Thoracic aorta (tissue), 2 donors: Measurements from ENCODE around the gene MEG3. TPM values are rescaled to one million over a fixed set of nuclear protein-coding genes. Genes with fewer than 3 reads are reported as not detected.

ENCODE experiments used
- ATAC-seq: fragments of 150-250 bp; one replicate; pipeline ENCODE4 v1.8.0; 2017; ENCODE audit warnings: low read depth; ENCODE audit not compliant: insufficient number of reproducible peaks, low FRiP score
- DNase-seq: peaks from one replicate; pipeline ENCODE4 v3.0.0-alpha.2; 2020; ENCODE audit warnings: low spot score
- H3K27ac ChIP-seq, 2 donors: fragments of 200-600 bp; sonication (generic); 1 replicate in 1 of 2; 2 replicates in 1 of 2; pipeline ENCODE4 v1.5.1; 2016; ENCODE audit warnings: mild to moderate bottlenecking in 2 of 2, moderate library complexity in 2 of 2
- H3K27me3 ChIP-seq: fragments of 200-600 bp; sonication (generic); replicated peaks from 2 replicates; pipeline ENCODE4 v1.6.0; 2016; ENCODE audit warnings: mild to moderate bottlenecking; ENCODE audit not compliant: insufficient read depth
- H3K36me3 ChIP-seq: fragments of 200-600 bp; sonication (generic); one replicate; pipeline ENCODE4 v1.5.1; 2016
- H3K4me1 ChIP-seq, 2 donors: fragments of 200-600 bp; sonication (generic); 1 replicate in 1 of 2; 2 replicates in 1 of 2; pipeline versions ENCODE4 v1.5.1 to v1.6.0; 2016; ENCODE audit warnings: low read depth in 2 of 2, mild to moderate bottlenecking in 1 of 2; ENCODE audit not compliant: control insufficient read depth in 1 of 2
- H3K4me3 ChIP-seq: fragments of 200-600 bp; sonication (generic); 2 replicates; pipeline ENCODE4 v1.5.1; 2016; ENCODE audit warnings: mild to moderate bottlenecking
- H3K9me3 ChIP-seq: fragments of 200-600 bp; sonication (generic); 2 replicates; pipeline ENCODE4 v1.5.1; 2016
- CTCF ChIP-seq: fragments of 200-600 bp; sonication (generic); IDR thresholded peaks from one replicate; pipeline ENCODE4 v1.5.1; 2019; ENCODE audit warnings: antibody characterized with exemption
- total RNA-seq, 2 donors: library from RNA; depleted of rRNA; stranded (reverse); fragments of >200 nt; gene quantifications; one replicate each; pipeline versions ENCODE4 v1.1.0 to v1.2.3, GENCODE V29; 2016

Gene MEG3
- total RNA-seq, 2 donors from 2014 or later, result 127 to 153 TPM

DNA sequence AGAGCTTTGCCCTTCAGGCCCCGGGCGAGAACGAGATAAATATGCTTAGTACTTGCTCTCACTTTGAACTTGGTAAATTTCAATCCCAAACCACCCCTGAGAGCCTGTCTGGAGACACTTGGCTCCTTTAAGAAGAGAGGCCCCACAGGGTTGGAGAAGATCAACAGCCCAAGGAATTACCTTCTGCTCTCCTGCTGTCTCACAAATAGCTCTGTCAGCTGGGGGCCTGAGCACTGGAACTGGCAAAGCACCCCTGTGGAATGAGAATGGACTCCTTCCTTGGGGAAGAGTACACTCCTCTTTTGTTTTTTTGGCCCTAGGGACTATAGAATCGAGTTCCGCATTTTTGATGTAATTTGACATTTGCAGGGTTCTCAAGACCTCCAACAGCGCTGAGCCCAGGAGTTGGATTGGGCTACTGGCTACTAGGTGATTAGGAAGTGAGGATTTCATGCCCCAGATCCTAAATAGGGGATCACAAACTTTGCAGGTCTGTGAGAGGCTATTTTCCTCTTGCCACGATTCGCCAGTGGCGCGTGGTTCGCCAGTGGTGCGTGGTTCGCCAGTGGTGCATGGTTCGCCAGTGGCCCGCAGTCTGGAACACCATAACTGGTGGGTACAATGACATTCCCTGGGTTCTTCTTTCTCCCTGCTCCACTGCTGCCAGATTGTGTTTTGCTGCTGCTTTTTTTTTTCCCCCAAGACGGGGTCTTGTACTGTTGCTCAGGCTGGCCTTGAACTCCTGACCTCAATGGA lies 17.8 kb upstream of the MEG3 start:
- DNase-seq, result no peak
- no peaks in the 10 kb centered on the region for H3K36me3 ChIP-seq
- no peak for ATAC-seq
- H3K4me3 ChIP-seq, result no peak overlapping the region
- H3K27ac ChIP-seq, result no peak overlapping the region
- H3K27me3 ChIP-seq, result no peaks in the 10 kb centered on the region
- H3K4me1 ChIP-seq, result no peaks in the 10 kb centered on the region
- H3K9me3 ChIP-seq, result no peaks in the 10 kb centered on the region
- TF ChIP-seq CTCF, result no peak

DNA sequence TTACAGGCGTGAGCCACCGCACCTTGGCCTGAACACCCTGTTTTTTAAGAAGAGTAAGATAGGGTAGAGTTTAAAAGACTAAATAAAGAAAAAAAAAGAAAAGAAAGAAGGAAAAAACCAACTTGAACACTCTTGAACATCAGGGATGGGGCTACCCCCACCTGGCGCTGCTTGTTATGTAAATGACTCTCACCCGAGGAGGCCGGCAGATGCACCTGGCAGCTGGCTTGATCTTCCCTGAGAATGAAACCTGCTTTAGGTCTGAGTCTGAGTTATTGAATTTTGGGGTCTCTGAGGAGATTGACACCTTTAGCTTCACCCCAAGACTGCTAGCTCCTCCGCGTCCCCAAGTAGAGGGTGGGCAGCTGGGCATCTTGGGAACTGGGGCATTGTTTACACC lies 15.5 kb upstream of the MEG3 start:
- Histone ChIP-seq H3K36me3 (no peaks in the 10 kb centered on the region), H3K4me1 (no peaks in the 10 kb centered on the region), H3K4me3 (no peak overlapping the region), H3K27me3 (no peaks in the 10 kb centered on the region), H3K27ac (no peak overlapping the region), H3K9me3 (no peaks in the 10 kb centered on the region)
- DNase-seq (no peak), ATAC-seq (no peak)
- TF ChIP-seq CTCF, result no peak

- Histone ChIP-seq H3K36me3 (no peaks in the 10 kb centered on the region), H3K27me3 (no peaks in the 10 kb centered on the region), H3K9me3 (no peaks in the 10 kb centered on the region), H3K4me1 (no peaks in the 10 kb centered on the region), H3K27ac (no peak overlapping the region), H3K4me3 (no peak overlapping the region)
- ATAC-seq (no peak), DNase-seq (no peak)
- no peak for TF ChIP-seq CTCF
These were observed 15.0 kb upstream of the MEG3 start for GRCh38 chr14:100810861-100811461.

DNA sequence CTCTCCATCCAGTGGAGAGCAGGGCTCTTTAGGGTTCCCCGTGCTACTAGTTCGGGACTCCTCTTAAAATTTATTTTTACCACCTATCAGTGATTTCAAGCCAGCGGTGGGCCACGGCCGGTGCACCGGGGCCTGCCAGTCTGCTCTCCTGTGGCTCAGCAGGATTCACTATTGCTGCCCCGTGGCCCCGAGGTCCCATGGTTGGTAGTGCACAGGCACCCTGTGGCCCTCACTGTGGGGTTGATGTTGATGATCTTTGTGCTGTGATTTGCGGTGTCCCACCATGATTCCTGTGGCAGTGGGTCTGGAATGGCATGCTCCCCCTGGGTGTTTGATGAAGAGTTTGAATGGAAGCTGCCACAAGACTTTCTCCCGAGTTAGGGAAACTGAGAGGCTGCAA lies 12.6 kb upstream of the MEG3 start:
- no peaks in the 10 kb centered on the region for H3K27me3 ChIP-seq
- H3K4me1 ChIP-seq, result no peaks in the 10 kb centered on the region
- no peak overlapping the region for H3K4me3 ChIP-seq
- no peaks in the 10 kb centered on the region for H3K36me3 ChIP-seq
- H3K27ac ChIP-seq, result no peak overlapping the region
- ATAC-seq (no peak), DNase-seq (no peak)
- TF ChIP-seq CTCF, result no peak
- no peaks in the 10 kb centered on the region for H3K9me3 ChIP-seq

- Histone ChIP-seq H3K9me3 (no peaks in the 10 kb centered on the region), H3K4me1 (no peaks in the 10 kb centered on the region), H3K4me3 (no peak overlapping the region), H3K27ac (no peak overlapping the region), H3K27me3 (no peaks in the 10 kb centered on the region), H3K36me3 (no peaks in the 10 kb centered on the region)
- TF ChIP-seq CTCF, result no peak
- ATAC-seq (no peak), DNase-seq (no peak)
These were observed 10.2 kb upstream of the MEG3 start for GRCh38 chr14:100815478-100816285.
